ENCODE measurements around the gene MT2A. TPM values are rescaled to one million over a fixed set of nuclear protein-coding genes. Genes with fewer than 3 reads are reported as not detected.

The MT2A gene
- total RNA-seq, 1 donor from 2014 or later, result 3,908 TPM

Other genes with a start within 250 kb of the MT2A start
- 159 TPM for gene AMFR, start 183.0 kb upstream of the MT2A start, total RNA-seq
- 31.7 TPM for gene NUDT21, start 157.3 kb upstream of the MT2A start, total RNA-seq
- 12.1 TPM for gene OGFOD1, start 157.0 kb upstream of the MT2A start, total RNA-seq
- gene BBS2, start 88.6 kb upstream of the MT2A start, total RNA-seq, result 11.7 TPM
- gene MT4, start 43.5 kb upstream of the MT2A start, total RNA-seq, result not detected
- gene MT3, start 19.1 kb upstream of the MT2A start, total RNA-seq, result not detected
- 1,576 TPM for gene MT1E, start 17.2 kb downstream of the MT2A start, total RNA-seq
- gene MT1M, start 24.1 kb downstream of the MT2A start, total RNA-seq, result 546 TPM
- gene MT1A, start 30.1 kb downstream of the MT2A start, total RNA-seq, result 141 TPM
- gene MT1B, start 43.3 kb downstream of the MT2A start, total RNA-seq, result 2.7 TPM
- gene MT1F, start 49.4 kb downstream of the MT2A start, total RNA-seq, result 763 TPM
- gene MT1G, start 59.5 kb downstream of the MT2A start, total RNA-seq, result 5,960 TPM
- gene MT1H, start 61.2 kb downstream of the MT2A start, total RNA-seq, result 949 TPM
- 2,271 TPM for gene MT1X, start 73.9 kb downstream of the MT2A start, total RNA-seq
- gene NUP93, start 121.5 kb downstream of the MT2A start, total RNA-seq, result 13.2 TPM

All from left lobe of liver (tissue), 1 donor.